GM19035 (cell line): ENCODE results near the gene CHST11.

ENCODE experiments used
- ATAC-seq: cut with Tn5 transposase; IDR thresholded peaks from one replicate; pipeline ENCODE4 v1.9.1; 2021; ENCODE audit not compliant: unreplicated experiment

Gene CHST11

GRCh38 chr12:104669851-104670337 is 213.1 kb downstream of the CHST11 start:
- ATAC-seq: peak; percentile 46

- ATAC-seq: no peak
Measured at GRCh38 chr12:104670439-104671408, 214.0 kb downstream of the CHST11 start.

GRCh38 chr12:104671409-104672095 is 214.8 kb downstream of the CHST11 start:
- peak; percentile 77 for ATAC-seq

- no peak for ATAC-seq
Measured at GRCh38 chr12:104672096-104672445, 215.3 kb downstream of the CHST11 start.

- no peak for ATAC-seq
Measured at GRCh38 chr12:104672501-104673265, 215.9 kb downstream of the CHST11 start.

- ATAC-seq: no peak
Measured at GRCh38 chr12:104673294-104673693, 216.5 kb downstream of the CHST11 start.

GRCh38 chr12:104673696-104674482 is 217.1 kb downstream of the CHST11 start:
- ATAC-seq: no peak

- no peak for ATAC-seq
Measured at GRCh38 chr12:104676636-104677035, 219.9 kb downstream of the CHST11 start.

GRCh38 chr12:104677441-104678089 is 220.8 kb downstream of the CHST11 start:
- ATAC-seq: no peak

- ATAC-seq: peak; percentile 51
Measured at GRCh38 chr12:104680070-104680469, 223.3 kb downstream of the CHST11 start.

GRCh38 chr12:104680491-104680890 is 223.7 kb downstream of the CHST11 start:
- no peak for ATAC-seq

- no peak for ATAC-seq
Measured at GRCh38 chr12:104681012-104681690, 224.4 kb downstream of the CHST11 start.

GRCh38 chr12:104682790-104683279 is 226.1 kb downstream of the CHST11 start:
- peak; percentile 60 for ATAC-seq

- no peak for ATAC-seq
Measured at GRCh38 chr12:104683831-104684503, 227.2 kb downstream of the CHST11 start.

GRCh38 chr12:104684884-104685283 is 228.1 kb downstream of the CHST11 start:
- ATAC-seq: no peak

GRCh38 chr12:104685366-104685765 is 228.6 kb downstream of the CHST11 start:
- no peak for ATAC-seq

GRCh38 chr12:104686196-104686595 is 229.4 kb downstream of the CHST11 start:
- ATAC-seq: no peak

GRCh38 chr12:104687823-104688573 is 231.2 kb downstream of the CHST11 start:
- ATAC-seq: no peak
